ENCODE measurements around the gene EMILIN3. TPM values are rescaled to one million over a fixed set of nuclear protein-coding genes. Genes with fewer than 3 reads are reported as not detected.

Gene EMILIN3
- total RNA-seq, 1 experiment from 2014 or later = not detected

DNA sequence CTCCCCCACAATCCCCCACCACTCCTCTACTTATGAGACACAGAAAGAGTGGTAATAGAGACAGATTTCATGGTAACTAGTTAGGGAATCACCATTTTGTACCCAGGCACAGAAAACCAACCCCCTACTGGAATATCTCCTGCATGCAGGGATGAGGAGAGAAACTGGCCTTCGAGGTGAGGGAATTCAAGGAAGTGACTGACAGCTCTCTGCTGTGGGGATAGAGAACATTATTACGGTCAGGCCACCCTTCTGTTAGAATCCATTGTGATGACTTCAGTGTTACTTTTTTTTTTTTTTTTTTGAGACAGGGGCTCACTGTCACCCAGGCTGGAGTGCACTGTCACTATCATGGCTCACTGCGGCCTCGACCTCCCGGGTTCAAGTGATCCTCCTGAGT is 39.4 kb downstream of the EMILIN3 start:
- TF ChIP-seq, protein P1, sequence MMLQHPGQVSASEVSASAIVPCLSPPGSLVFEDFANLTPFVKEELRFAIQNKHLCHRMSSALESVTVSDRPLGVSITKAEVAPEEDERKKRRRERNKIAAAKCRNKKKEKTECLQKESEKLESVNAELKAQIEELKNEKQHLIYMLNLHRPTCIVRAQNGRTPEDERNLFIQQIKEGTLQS (IDR thresholded peaks at IDR 0.05) = no peak
- TF ChIP-seq TCF7L2 (IDR thresholded peaks at IDR 0.05; ENCODE audit: borderline replicate concordance, extremely low read depth, insufficient read depth, insufficient read length) (no peak), JUND (IDR thresholded peaks at IDR 0.05) (no peak), ZFX (IDR thresholded peaks at IDR 0.05) (no peak), SP1 (IDR thresholded peaks at IDR 0.05; ENCODE audit: low read depth) (no peak), FOSL1 (IDR thresholded peaks at IDR 0.05; ENCODE audit: low read depth) (no peak), ELF1 (IDR thresholded peaks at IDR 0.05; ENCODE audit: borderline replicate concordance, low read depth) (no peak), CEBPB (IDR thresholded peaks at IDR 0.05; ENCODE audit: low read depth) (no peak), EZH2phosphoT487 (IDR thresholded peaks at IDR 0.05; ENCODE audit: borderline replicate concordance) (no peak), RAD21 (IDR thresholded peaks at IDR 0.05; ENCODE audit: low read depth) (no peak), YY1 (IDR thresholded peaks at IDR 0.05; ENCODE audit: extremely low read depth, insufficient replicate concordance, low read depth, low read length) (no peak), SRF (IDR thresholded peaks at IDR 0.05; ENCODE audit: low read depth) (no peak), EZH2 (IDR thresholded peaks at IDR 0.05) (no peak), ZNF274 (IDR thresholded peaks at IDR 0.05; ENCODE audit: low read depth, low read length) (no peak), POLR2AphosphoS5 (IDR thresholded peaks at IDR 0.05; ENCODE audit: low read depth, low read length) (no peak), SIN3A (IDR thresholded peaks at IDR 0.05; ENCODE audit: low read depth) (no peak)
- TF ChIP-seq, protein P2, sequence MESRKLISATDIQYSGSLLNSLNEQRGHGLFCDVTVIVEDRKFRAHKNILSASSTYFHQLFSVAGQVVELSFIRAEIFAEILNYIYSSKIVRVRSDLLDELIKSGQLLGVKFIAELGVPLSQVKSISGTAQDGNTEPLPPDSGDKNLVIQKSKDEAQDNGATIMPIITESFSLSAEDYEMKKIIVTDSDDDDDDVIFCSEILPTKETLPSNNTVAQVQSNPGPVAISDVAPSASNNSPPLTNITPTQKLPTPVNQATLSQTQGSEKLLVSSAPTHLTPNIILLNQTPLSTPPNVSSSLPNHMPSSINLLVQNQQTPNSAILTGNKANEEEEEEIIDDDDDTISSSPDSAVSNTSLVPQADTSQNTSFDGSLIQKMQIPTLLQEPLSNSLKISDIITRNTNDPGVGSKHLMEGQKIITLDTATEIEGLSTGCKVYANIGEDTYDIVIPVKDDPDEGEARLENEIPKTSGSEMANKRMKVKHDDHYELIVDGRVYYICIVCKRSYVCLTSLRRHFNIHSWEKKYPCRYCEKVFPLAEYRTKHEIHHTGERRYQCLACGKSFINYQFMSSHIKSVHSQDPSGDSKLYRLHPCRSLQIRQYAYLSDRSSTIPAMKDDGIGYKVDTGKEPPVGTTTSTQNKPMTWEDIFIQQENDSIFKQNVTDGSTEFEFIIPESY (IDR thresholded peaks at IDR 0.05; ENCODE audit: extremely low read depth, insufficient replicate concordance, low read length) = no peak
- TF ChIP-seq, protein P3, sequence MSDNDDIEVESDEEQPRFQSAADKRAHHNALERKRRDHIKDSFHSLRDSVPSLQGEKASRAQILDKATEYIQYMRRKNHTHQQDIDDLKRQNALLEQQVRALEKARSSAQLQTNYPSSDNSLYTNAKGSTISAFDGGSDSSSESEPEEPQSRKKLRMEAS (IDR thresholded peaks at IDR 0.05) = no peak
- TF ChIP-seq, protein P4, sequence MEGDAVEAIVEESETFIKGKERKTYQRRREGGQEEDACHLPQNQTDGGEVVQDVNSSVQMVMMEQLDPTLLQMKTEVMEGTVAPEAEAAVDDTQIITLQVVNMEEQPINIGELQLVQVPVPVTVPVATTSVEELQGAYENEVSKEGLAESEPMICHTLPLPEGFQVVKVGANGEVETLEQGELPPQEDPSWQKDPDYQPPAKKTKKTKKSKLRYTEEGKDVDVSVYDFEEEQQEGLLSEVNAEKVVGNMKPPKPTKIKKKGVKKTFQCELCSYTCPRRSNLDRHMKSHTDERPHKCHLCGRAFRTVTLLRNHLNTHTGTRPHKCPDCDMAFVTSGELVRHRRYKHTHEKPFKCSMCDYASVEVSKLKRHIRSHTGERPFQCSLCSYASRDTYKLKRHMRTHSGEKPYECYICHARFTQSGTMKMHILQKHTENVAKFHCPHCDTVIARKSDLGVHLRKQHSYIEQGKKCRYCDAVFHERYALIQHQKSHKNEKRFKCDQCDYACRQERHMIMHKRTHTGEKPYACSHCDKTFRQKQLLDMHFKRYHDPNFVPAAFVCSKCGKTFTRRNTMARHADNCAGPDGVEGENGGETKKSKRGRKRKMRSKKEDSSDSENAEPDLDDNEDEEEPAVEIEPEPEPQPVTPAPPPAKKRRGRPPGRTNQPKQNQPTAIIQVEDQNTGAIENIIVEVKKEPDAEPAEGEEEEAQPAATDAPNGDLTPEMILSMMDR (IDR thresholded peaks at IDR 0.05 in 2 of 3, conservative IDR thresholded peaks at IDR 0.05 in 1 of 3; ENCODE audit: borderline replicate concordance in 1 of 3, insufficient read depth in 1 of 3, low read depth in 2 of 3, low read length in 2 of 3) = no peak
- DNase-seq (ENCODE audit: low read depth, low spot score) (no peak), ATAC-seq (no peak)
- RAD21 ChIA-PET (ENCODE audit: low non-redundant PET in 1 of 2, low total read pairs in 2 of 2, uncharacterized antibody in 2 of 2, unreplicated experiment in 2 of 2) = no interaction called here
- Histone ChIP-seq H3K27ac (ENCODE audit: low read depth, low read length) (no peak overlapping the region), H2AFZ (ENCODE audit: low read depth, low read length, poor library complexity, severe bottlenecking) (peak overlapping the region; percentile 30), H3K9me2 (ENCODE audit: insufficient read depth) (no peaks in the 10 kb centered on the region), H3K4me3 (replicated peaks in 1 of 2; ENCODE audit: low read depth in 1 of 2, low read length in 2 of 2) (no peak overlapping the region), H3K36me3 (ENCODE audit: control insufficient read depth in 1 of 2, insufficient read depth in 2 of 2, low read length in 2 of 2) (no peaks in the 10 kb centered on the region), H3K9me3 (ENCODE audit: control insufficient read depth in 1 of 2, insufficient read depth in 1 of 2, low read depth in 1 of 2, low read length in 2 of 2) (no peaks in the 10 kb centered on the region), H3K27me3 (ENCODE audit: insufficient read depth, low read length) (no peaks in the 10 kb centered on the region), H3K79me2 (ENCODE audit: insufficient read depth, low read length) (no peaks in the 10 kb centered on the region), H3K4me2 (ENCODE audit: low read length) (no peak overlapping the region), H4K20me1 (ENCODE audit: insufficient read depth) (no peaks in the 10 kb centered on the region), H3K9ac (ENCODE audit: low read length) (no peak overlapping the region), H3K4me1 (ENCODE audit: control insufficient read depth in 1 of 2, insufficient read depth in 2 of 2, low read length in 2 of 2) (peaks cover 7 to 19% of the 10 kb centered on the region in 2 experiments; a peak in 3 of 4 replicates)
- BruUV-seq (replicated peaks) = no TSS peak
- CTCF ChIA-PET = interaction anchor here (1.2 to 1.8 kb wide), 2 partner anchors 13 to 154 kb away, joined by 3 to 4 read pairs; partner anchors contain the start of gene LPIN3
- intact Hi-C loops (cut with micrococcal nuclease) = no loop called here
- POLR2A ChIA-PET = no interaction called here
